Sigmoid colon (tissue), 7 donors: ENCODE results near the gene KIAA0513. TPM values are rescaled to one million over a fixed set of nuclear protein-coding genes. Genes with fewer than 3 reads are reported as not detected.
A peak's percentile ranks its signal among the peaks of the same experiment; 100 is the strongest.

Source experiments
- DNase-seq: peaks from one replicate; pipeline ENCODE4 v3.0.0-alpha.2; 2019
- H3K27ac ChIP-seq, 4 donors: fragments of 200-600 bp; sonication (generic); one replicate each; pipeline ENCODE4 v1.5.1; 2016 to 2019; ENCODE audit warnings: mild to moderate bottlenecking in 1 of 4
- H3K27me3 ChIP-seq, 3 donors: fragments of 200-600 bp; sonication (generic); one replicate each; pipeline ENCODE4 v1.5.1; 2019; ENCODE audit warnings: mild to moderate bottlenecking in 1 of 3
- H3K36me3 ChIP-seq, 4 donors: fragments of 200-600 bp; sonication (generic); one replicate each; pipeline ENCODE4 v1.5.1; 2016 to 2019
- H3K4me1 ChIP-seq, 4 donors: fragments of 200-600 bp; sonication (generic); one replicate each; pipeline ENCODE4 v1.5.1; 2017 to 2019
- H3K4me3 ChIP-seq, 4 donors: fragments of 200-600 bp; sonication (generic); one replicate each; pipeline ENCODE4 v1.5.1; 2017 to 2019; ENCODE audit warnings: mild to moderate bottlenecking in 2 of 4, moderate library complexity in 1 of 4
- H3K9me3 ChIP-seq, 4 donors: fragments of 200-600 bp in 3 of 4; sonication (generic) in 3 of 4; one replicate each; pipeline versions ENCODE4 v1.5.1 to v1.6.1; 2013 to 2019
- CTCF ChIP-seq, 4 experiments: fragments of 450-650 bp in 3 of 4; fragments of 200-600 bp in 1 of 4; IDR thresholded peaks; one replicate each; pipeline ENCODE4 v1.5.1; 2016 to 2019; ENCODE audit warnings: antibody characterized with exemption in 4 of 4, mild to moderate bottlenecking in 3 of 4, moderate library complexity in 2 of 4
- EP300 ChIP-seq, 4 donors: sonication (generic); formaldehyde crosslinking; IDR thresholded peaks; one replicate each; pipeline ENCODE4 v1.6.1; 2017; ENCODE audit warnings: antibody characterized with exemption in 4 of 4
- POLR2A ChIP-seq, 2 donors: fragments of 450-650 bp; IDR thresholded peaks; one replicate each; pipeline ENCODE4 v1.6.1; 2016; ENCODE audit warnings: antibody characterized with exemption in 2 of 2, mild to moderate bottlenecking in 2 of 2, moderate library complexity in 2 of 2
- POLR2AphosphoS5 ChIP-seq, 4 donors: sonication (generic); formaldehyde crosslinking; IDR thresholded peaks; one replicate each; pipeline ENCODE4 v1.6.1; 2017; ENCODE audit warnings: antibody characterized with exemption in 4 of 4
- WGBS, 2 donors: extraction: QIAGEN DNeasy Blood & Tissue Kit; methylation state at CpG; one replicate each; pipeline ENCODE4 v1.1.7; 2013; 5-methylcytosine and 5-hydroxymethylcytosine counted together
- intact Hi-C: fragments of 100-400 bp; cut with DNase I; formaldehyde crosslinking; loops from one replicate; pipeline ENCODE4 v1.15.1; 2023
- polyA plus RNA-seq, 3 donors: library from polyadenylated mRNA; stranded (reverse); fragments of 200-250 nt; gene quantifications; one replicate each; pipeline ENCODE4 v1.2.3, GENCODE V29; 2013
- total RNA-seq, 4 donors: library from RNA; depleted of rRNA; stranded (reverse); fragments of >200 nt; gene quantifications; one replicate each; pipeline ENCODE4 v1.1.0, GENCODE V29; 2016
- donor health status: healthy with polysubstance abuse.
- donor health status: Bipolar disorder and iron deficiency.
- donor health status: healthy.

The KIAA0513 gene
- total and polyA plus RNA-seq, 7 donors = 8.4 to 40.2 (median 18.6) TPM

- no peak for DNase-seq
- H3K4me3 ChIP-seq = no peak overlapping the region
- peaks cover 0 to 40% (median 27%) of the 10 kb centered on the region in 4 donors for H3K4me1 ChIP-seq
- intact Hi-C loops = no loop called here
- peaks cover 0 to 6% (median 3%) of the 10 kb centered on the region in 4 donors for H3K36me3 ChIP-seq
- peak overlapping the region; percentile 2 to 86 (median 78) for H3K27ac ChIP-seq
- H3K27me3 ChIP-seq = no peaks in the 10 kb centered on the region
- WGBS, 2 donors = 86 to 88% methylated on average over 5 of the region's 5 CpGs
- no peaks in the 10 kb centered on the region for H3K9me3 ChIP-seq
- TF ChIP-seq POLR2AphosphoS5 (IDR thresholded peaks at IDR 0.05) (no peak), EP300 (IDR thresholded peaks at IDR 0.05) (no peak), POLR2A (IDR thresholded peaks at IDR 0.05) (no peak), CTCF (IDR thresholded peaks at IDR 0.05) (no peak)
Observed at GRCh38 chr16:85037721-85038120, 10.1 kb downstream of the KIAA0513 start.

- DNase-seq = no peak
- H3K36me3 ChIP-seq = no peaks in the 10 kb centered on the region
- H3K4me1 ChIP-seq = peaks cover 0 to 44% (median 27%) of the 10 kb centered on the region in 4 donors
- H3K27me3 ChIP-seq = no peaks in the 10 kb centered on the region
- intact Hi-C loops = no loop called here
- no peaks in the 10 kb centered on the region for H3K9me3 ChIP-seq
- 88 to 92% methylated on average over 6 of the region's 6 CpGs for WGBS, 2 donors
- TF ChIP-seq CTCF (IDR thresholded peaks at IDR 0.05) (no peak), POLR2AphosphoS5 (IDR thresholded peaks at IDR 0.05) (no peak), POLR2A (IDR thresholded peaks at IDR 0.05) (no peak), EP300 (IDR thresholded peaks at IDR 0.05) (no peak)
- no peak overlapping the region for H3K4me3 ChIP-seq
- peak overlapping the region in 3 of 4 donors; percentile 55 to 73 (median 65) for H3K27ac ChIP-seq
Observed at GRCh38 chr16:85040685-85041084, 13.1 kb downstream of the KIAA0513 start.

GRCh38 chr16:85041219-85042166, 13.9 kb downstream of the KIAA0513 start:
- TF ChIP-seq POLR2AphosphoS5 (IDR thresholded peaks at IDR 0.05) (no peak), CTCF (IDR thresholded peaks at IDR 0.05) (no peak), EP300 (IDR thresholded peaks at IDR 0.05) (no peak), POLR2A (IDR thresholded peaks at IDR 0.05) (no peak)
- WGBS, 2 donors = 89 to 91% methylated on average over 27 of the region's 27 CpGs
- peak overlapping the region in 3 of 4 donors; percentile 55 to 73 (median 65) for H3K27ac ChIP-seq

GRCh38 chr16:85042167-85042526, 14.6 kb downstream of the KIAA0513 start:
- Histone ChIP-seq H3K9me3 (no peaks in the 10 kb centered on the region), H3K4me1 (peaks cover 0 to 44% (median 20%) of the 10 kb centered on the region in 4 donors), H3K27me3 (no peaks in the 10 kb centered on the region), H3K36me3 (no peaks in the 10 kb centered on the region), H3K4me3 (no peak overlapping the region), H3K27ac (peak overlapping the region in 3 of 4 donors; percentile 46 to 73 (median 52))
- DNase-seq = no peak
- intact Hi-C loops = no loop called here
- TF ChIP-seq EP300 (IDR thresholded peaks at IDR 0.05) (no peak), CTCF (IDR thresholded peaks at IDR 0.05) (no peak)
- WGBS, 2 donors = 87 to 88% methylated on average over 6 of the region's 6 CpGs

More at GRCh38 chr16:85041219-85042166, 13.9 kb downstream of the KIAA0513 start:
- Histone ChIP-seq H3K4me1 (peaks cover 0 to 43% (median 21%) of the 10 kb centered on the region in 4 donors), H3K4me3 (no peak overlapping the region), H3K27me3 (no peaks in the 10 kb centered on the region), H3K9me3 (no peaks in the 10 kb centered on the region), H3K36me3 (no peaks in the 10 kb centered on the region)
- intact Hi-C loops = no loop called here
- DNase-seq = no peak
